Lower lobe of right lung (tissue), 2 donors: ENCODE data around the gene GSC2. TPM values are rescaled to one million over a fixed set of nuclear protein-coding genes. Genes with fewer than 3 reads are reported as not detected.
"Not testable (repeated sequence)": the region's sequence is repeated elsewhere in the genome, so short reads cannot be mapped to it uniquely, and the experiment has no call there.

ENCODE experiments used
- ATAC-seq, 2 donors: fragments of 200-7000 bp; cut with Tn5 transposase; one replicate each; pipeline ENCODE4 v1.9.1; 2020 to 2022; ENCODE audit warnings: mild to moderate bottlenecking in 2 of 2, moderate library complexity in 2 of 2
- DNase-seq: peaks from one replicate; pipeline ENCODE4 v3.0.0-alpha.2; 2020
- H3K27ac ChIP-seq: fragments of 200-600 bp; one replicate; pipeline ENCODE4 v1.8.0; 2022
- H3K27me3 ChIP-seq: fragments of 200-600 bp; one replicate; pipeline ENCODE4 v1.8.0; 2022; ENCODE audit warnings: low read depth
- H3K36me3 ChIP-seq: fragments of 200-600 bp; one replicate; pipeline ENCODE4 v1.8.0; 2022; ENCODE audit warnings: mild to moderate bottlenecking
- H3K4me1 ChIP-seq: fragments of 200-600 bp; one replicate; pipeline ENCODE4 v1.8.0; 2022
- H3K4me3 ChIP-seq: fragments of 200-600 bp; one replicate; pipeline ENCODE4 v1.8.0; 2022; ENCODE audit warnings: mild to moderate bottlenecking
- H3K9me3 ChIP-seq: fragments of 200-600 bp; one replicate; pipeline ENCODE4 v1.8.0; 2022
- intact Hi-C: fragments of 100-400 bp; cut with DNase I; formaldehyde crosslinking; loops from one replicate; pipeline ENCODE4 v1.11.0; 2022
- total RNA-seq: library from RNA; stranded (reverse); fragmentation: NEBNext Ultra II Directional; extraction: Animal tissue kit (Norgen Biotek cat#: 25700); gene quantifications from one replicate; pipeline ENCODE4 v1.2.1, GENCODE V29; 2021
- TF ChIP-seq, protein P1 (sequence below): fragments of 200-600 bp; IDR thresholded peaks from one replicate; pipeline ENCODE4 v1.8.0; 2022; ENCODE audit warnings: antibody characterized with exemption, mild to moderate bottlenecking
- donor health status: DM: no; HTN: yes; CAD: no; lungs with severe emphysema.

The GSC2 gene
- total RNA-seq, 1 donor from 2014 or later = not detected

DNA sequence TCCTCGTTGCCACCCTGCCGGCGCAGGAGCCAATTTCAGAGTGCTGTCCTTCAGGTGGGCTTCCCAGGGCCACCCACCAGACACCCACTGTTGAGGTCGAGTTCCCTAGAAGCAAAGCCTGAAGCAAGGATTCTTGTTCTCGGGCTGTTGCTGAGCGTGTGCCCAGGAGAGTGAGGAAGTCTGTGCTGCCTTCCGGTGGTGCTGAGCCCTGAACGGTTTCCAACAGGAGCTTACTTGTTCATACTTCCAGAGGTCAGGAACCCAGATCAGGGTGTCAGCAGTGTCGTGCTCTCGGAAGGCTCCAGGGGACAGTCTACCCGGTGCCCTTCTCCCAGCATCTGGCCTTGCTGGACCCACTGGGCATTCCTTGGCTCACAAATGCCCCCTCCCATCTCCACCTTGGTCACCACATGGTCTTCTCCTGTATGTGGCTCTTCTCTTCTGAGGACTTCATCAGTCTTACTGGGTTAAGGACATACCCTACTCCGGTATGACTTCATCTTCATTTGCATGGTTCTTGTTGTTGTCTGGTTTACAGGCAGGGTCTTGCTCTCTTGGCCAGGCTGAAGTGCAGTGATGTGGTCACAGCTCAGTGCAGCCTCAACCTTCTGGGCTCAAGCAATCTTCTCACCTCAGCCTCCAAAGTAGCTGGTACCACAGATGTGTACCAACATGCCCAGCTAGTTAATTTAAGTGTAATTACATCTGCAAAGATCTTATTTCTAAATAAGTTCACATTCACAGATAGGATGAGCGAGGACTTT, 17.2 kb upstream of the GSC2 start:
- Histone ChIP-seq H3K27me3 (peaks cover 69% of the 10 kb centered on the region), H3K4me3 (no peak overlapping the region), H3K36me3 (no peaks in the 10 kb centered on the region), H3K27ac (no peak overlapping the region), H3K9me3 (no peaks in the 10 kb centered on the region), H3K4me1 (peaks cover 29% of the 10 kb centered on the region)
- ATAC-seq (no peak), DNase-seq (no peak)
- intact Hi-C loops = no loop called here
- TF ChIP-seq, protein P1, sequence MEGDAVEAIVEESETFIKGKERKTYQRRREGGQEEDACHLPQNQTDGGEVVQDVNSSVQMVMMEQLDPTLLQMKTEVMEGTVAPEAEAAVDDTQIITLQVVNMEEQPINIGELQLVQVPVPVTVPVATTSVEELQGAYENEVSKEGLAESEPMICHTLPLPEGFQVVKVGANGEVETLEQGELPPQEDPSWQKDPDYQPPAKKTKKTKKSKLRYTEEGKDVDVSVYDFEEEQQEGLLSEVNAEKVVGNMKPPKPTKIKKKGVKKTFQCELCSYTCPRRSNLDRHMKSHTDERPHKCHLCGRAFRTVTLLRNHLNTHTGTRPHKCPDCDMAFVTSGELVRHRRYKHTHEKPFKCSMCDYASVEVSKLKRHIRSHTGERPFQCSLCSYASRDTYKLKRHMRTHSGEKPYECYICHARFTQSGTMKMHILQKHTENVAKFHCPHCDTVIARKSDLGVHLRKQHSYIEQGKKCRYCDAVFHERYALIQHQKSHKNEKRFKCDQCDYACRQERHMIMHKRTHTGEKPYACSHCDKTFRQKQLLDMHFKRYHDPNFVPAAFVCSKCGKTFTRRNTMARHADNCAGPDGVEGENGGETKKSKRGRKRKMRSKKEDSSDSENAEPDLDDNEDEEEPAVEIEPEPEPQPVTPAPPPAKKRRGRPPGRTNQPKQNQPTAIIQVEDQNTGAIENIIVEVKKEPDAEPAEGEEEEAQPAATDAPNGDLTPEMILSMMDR = no peak

DNA sequence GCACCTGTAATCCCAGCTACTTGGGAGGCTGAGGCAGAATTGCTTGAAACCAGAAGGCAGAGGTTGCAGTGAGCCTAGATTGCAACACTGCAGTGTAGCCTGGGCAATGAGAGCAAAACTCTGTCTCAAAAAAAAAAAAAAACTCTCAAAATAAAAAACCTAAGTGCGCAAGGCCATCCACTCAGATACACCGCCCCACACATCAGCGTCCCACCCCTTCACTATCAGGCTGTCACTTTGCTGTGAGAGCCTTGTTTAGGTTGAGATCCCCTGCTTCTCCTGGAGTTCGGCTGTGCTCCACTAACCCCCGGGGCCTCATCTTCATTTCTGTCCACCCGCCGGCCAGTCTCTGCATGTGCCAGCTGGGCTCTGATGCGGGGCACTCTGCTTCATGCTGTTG, 16.3 kb upstream of the GSC2 start:
- DNase-seq (no peak), ATAC-seq (no peak)
- Histone ChIP-seq H3K4me1 (peaks cover 22% of the 10 kb centered on the region), H3K36me3 (no peaks in the 10 kb centered on the region), H3K9me3 (no peaks in the 10 kb centered on the region), H3K4me3 (no peak overlapping the region), H3K27me3 (peaks cover 71% of the 10 kb centered on the region), H3K27ac (no peak overlapping the region)
- intact Hi-C loops = no loop called here
- TF ChIP-seq, protein P1 = no peak

DNA sequence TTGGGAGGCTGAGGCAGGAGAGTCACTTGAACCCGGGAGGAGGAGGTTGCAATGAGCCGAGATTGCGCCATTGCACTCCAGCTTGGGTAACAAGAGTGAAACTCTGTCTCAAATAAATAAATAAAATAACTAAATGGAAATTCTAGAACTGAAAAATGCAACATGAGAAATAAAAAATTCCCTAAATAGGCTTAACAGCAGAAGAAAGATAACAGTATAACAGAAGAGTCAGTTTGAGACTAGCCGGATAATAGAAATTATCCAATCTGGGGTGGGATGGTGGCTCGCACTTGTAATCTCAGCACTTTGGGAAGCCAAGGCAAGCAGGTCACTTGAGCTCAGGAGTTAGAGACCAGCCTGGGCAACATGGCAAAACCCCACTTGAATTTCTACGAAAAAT, 14.3 kb upstream of the GSC2 start:
- DNase-seq (no peak), ATAC-seq (no peak)
- intact Hi-C loops = no loop called here
- Histone ChIP-seq H3K36me3 (no peaks in the 10 kb centered on the region), H3K9me3 (no peaks in the 10 kb centered on the region), H3K27ac (no peak overlapping the region), H3K4me1 (peaks cover 6% of the 10 kb centered on the region), H3K4me3 (no peak overlapping the region), H3K27me3 (peaks cover 63% of the 10 kb centered on the region)
- TF ChIP-seq, protein P1 = no peak

DNA sequence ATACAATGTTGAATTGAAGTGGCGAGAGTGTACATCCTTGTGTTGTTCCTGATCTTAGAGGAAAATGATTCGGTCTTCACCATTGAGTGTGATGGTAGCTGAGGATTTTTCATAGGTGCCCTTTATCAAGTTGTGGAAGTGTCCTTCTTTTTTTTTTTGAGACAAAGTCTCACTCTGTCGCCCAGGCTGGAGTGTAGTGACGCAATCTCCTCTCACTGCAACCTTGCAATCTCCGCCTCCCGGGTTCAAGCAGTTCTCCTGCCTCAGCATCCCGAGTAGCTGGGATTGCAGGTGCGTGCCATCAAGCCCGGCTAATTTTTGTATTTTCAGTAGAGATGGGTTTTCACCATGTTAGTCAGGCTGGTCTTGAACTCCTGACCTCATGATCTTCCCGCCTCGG, 8.6 kb upstream of the GSC2 start:
- peaks cover 17% of the 10 kb centered on the region for H3K27me3 ChIP-seq
- H3K27ac ChIP-seq, ATAC-seq, H3K36me3 ChIP-seq, H3K4me1 ChIP-seq, intact Hi-C loops, H3K4me3 ChIP-seq, H3K9me3 ChIP-seq, DNase-seq: not testable (repeated sequence)

DNA sequence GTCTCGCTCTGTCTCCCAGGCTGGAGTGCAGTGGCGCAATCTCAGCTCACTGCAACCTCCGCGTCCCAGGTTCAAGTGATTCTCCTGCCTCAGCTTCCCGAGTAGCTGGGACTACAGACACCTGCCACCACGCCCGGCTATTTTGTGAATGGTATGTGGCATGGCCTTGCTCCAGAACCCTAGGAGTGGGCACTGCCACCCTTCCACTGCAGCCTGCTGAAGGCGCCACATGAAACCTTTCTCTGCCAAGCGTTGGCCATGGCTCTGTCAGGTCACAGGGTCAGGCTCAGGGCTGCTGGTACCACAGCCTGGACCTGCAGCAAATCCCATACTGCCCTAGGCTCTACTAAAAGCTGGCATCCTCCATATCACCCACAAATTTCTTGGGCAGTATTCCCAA, 6.0 kb upstream of the GSC2 start:
- H3K36me3 ChIP-seq, H3K9me3 ChIP-seq, intact Hi-C loops, DNase-seq, H3K4me1 ChIP-seq, H3K27ac ChIP-seq, ATAC-seq, H3K4me3 ChIP-seq: not testable (repeated sequence)
- peaks cover 27% of the 10 kb centered on the region for H3K27me3 ChIP-seq

DNA sequence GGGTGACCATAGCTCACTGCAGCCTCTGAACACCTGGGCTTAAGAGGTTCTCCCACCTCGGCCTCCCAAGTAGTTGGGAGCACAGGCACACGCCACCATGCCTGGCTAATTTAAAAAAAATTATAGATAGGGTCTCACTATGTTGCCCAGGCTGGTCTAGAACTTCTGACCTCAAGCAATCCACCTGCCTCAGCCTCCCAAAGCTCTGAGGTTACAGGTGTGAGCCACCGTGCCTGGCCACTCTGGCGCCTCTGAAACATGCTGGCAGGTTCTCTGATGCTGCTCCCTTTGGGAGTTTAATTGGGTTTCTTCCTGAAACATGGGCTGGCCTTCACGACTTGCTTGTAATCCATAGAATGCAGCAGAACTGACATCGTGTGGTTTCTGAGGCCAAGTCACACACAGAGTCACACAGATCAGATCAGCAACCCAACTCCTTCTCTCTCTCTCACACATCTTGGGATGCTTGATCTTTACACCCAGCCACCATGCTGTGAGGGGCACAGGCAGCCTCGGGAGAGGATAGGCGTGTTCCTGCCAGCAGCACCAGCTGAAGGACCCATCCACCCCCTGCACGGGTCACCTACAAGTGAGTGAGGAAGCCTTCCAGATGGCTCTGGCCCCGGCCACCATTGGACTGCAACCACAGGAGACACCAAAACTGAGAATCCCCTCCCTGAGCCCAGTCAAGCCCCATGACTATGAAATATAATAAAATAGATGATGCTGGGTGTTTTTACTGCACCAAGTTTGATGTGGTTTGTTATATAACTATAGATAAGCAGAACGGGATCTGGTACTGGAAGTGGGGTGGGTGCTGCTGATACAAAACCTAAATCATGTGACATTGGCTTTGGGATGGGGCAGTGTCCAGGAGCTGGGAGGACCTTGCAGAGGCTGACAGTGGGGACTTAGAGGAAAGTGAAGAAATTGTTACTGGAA, 3.1 kb upstream of the GSC2 start:
- no peak for DNase-seq
- Histone ChIP-seq H3K9me3 (no peaks in the 10 kb centered on the region), H3K27me3 (peaks cover 52% of the 10 kb centered on the region), H3K4me1 (peaks cover 7% of the 10 kb centered on the region), H3K4me3 (no peak overlapping the region), H3K36me3 (no peaks in the 10 kb centered on the region), H3K27ac (no peak overlapping the region)
- intact Hi-C loops = no loop called here
- no peak for ATAC-seq
- TF ChIP-seq, protein P1 = no peak
